GM13976 (cell line): ENCODE measurements around the gene POLR2I.
A peak's percentile ranks its signal among the peaks of the same experiment; 100 is the strongest.

Source experiments
- DNase-seq: peaks from one replicate; pipeline ENCODE4 v3.0.0; 2012; ENCODE audit warnings: low spot score
- CTCF ChIP-seq: IDR thresholded peaks from 2 replicates; pipeline ENCODE4 v1.5.1; 2012; ENCODE audit warnings: borderline replicate concordance, mild to moderate bottlenecking; ENCODE audit not compliant: insufficient read depth; ENCODE audit errors: extremely low read depth, missing control alignments, control extremely low read depth
- in situ Hi-C: fragments of 300-500 bp; cut with MboI; formaldehyde crosslinking; loops from one replicate; pipeline ENCODE4 v1.12.0; 2022; ENCODE audit warnings: low sequenced_read_pairs, mixed read lengths, inconsistent platforms; ENCODE audit not compliant: unreplicated experiment

The POLR2I gene

DNA sequence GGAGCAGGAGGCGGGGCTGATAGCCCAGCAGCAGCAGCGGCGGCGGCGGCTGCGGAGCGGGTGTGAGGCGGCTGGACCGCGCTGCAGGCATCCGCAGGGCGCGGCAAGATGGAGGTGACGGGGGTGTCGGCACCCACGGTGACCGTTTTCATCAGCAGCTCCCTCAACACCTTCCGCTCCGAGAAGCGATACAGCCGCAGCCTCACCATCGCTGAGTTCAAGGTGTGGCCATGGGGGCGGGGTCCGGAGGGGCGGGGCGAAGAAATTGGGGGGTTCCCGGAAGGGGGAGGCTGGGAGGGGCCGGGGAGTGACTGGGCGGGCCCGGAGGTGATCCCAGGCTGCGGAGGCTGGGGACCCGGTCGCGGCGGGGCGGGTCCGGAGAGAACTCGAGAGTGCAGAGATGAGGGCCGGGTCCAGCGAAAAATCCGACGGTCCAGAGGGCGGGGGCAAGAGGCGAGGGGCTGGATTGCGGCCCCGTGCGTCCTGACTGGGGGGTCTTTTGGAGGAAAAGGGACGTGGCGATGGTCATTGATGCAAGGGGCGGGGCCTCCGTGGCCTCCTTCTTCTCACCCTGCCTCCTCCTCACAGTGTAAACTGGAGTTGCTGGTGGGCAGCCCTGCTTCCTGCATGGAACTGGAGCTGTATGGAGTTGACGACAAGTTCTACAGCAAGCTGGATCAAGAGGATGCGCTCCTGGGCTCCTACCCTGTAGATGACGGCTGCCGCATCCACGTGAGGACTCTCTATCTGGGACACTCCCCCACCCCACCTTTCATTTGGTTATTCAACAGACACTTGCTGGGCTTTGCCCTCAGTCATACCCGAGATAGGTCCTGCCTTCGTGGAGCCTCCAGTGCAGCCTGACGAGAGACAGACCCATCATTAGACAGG is 1.0 kb upstream of the POLR2I start, which contains the start of gene TBCB:
Gene TBCB, plus strand, starts transcription at position 16 of the 891 bp plus-strand sequence. Its CDS starts 93 bp downstream, at position 109.
- in situ Hi-C loops = no loop called here
- DNase-seq = peak; percentile 93
- no peak for TF ChIP-seq CTCF

GRCh38 chr19:36113894-36114720 is 568 bp downstream of the POLR2I start:
- TF ChIP-seq CTCF = peak; percentile 9
- in situ Hi-C loops = no loop called here
- peak; percentile 38 for DNase-seq

DNA sequence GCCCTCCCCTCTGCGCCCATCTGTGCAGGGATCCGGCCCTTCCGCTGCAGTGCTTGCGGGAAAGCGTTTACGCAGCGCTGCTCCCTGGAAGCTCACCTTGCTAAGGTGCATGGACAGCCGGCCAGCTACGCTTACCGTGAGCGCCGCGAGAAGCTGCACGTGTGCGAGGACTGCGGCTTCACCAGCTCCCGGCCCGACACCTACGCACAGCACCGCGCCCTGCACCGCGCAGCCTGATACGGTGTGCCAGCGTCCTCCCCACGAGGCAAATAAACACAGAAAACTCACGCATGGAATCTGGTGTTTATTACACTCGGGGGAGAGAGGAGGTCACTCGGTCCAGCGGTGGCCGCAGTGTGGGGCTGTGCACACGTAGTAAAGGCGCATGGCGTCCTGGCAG is 1.2 kb downstream of the POLR2I start:
- DNase-seq = no peak
- no peak for TF ChIP-seq CTCF
- in situ Hi-C loops = no loop called here

DNA sequence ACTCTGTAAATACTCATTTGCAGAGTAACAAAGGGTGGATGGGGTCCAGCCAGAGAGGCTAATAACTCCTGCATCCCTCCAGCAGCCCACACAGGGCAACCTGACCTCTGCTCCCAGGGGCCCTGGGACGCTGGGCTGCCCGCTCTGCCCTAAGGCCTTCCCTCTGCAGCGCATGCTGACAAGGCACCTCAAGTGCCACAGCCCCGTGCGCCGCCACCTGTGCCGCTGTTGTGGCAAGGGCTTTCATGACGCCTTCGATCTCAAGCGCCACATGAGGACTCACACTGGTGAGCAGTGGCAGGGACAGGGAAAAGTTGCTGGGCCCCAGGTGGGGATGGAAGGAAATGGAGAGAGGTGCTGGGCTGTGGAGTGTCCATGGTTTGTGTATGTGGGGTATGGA is 2.0 kb downstream of the POLR2I start:
- in situ Hi-C loops = no loop called here
- no peak for TF ChIP-seq CTCF
- DNase-seq = no peak

- DNase-seq = no peak
- TF ChIP-seq CTCF = no peak
- in situ Hi-C loops = no loop called here
Measured at GRCh38 chr19:36111200-36111539, 3.5 kb downstream of the POLR2I start.

GRCh38 chr19:36110487-36111199 is 4.0 kb downstream of the POLR2I start, which contains the start of gene OVOL3:
Gene OVOL3, plus strand, starts transcription at chr19:36111143. Its CDS starts 60 bp downstream, at chr19:36111203.
- in situ Hi-C loops = no loop called here
- no peak for DNase-seq
- TF ChIP-seq CTCF = no peak
